Right lobe of liver (tissue), 4 donors: ENCODE measurements around the gene PITPNB.

Experiments used
- POLR2A ChIP-seq: fragments of 450-650 bp; IDR thresholded peaks from one replicate; pipeline ENCODE4 v1.6.1; 2017; ENCODE audit warnings: antibody characterized with exemption, mild to moderate bottlenecking
- TF ChIP-seq, protein P1 (sequence below), 4 donors: fragments of 200-600 bp in 3 of 4; fragments of 450-650 bp in 1 of 4; IDR thresholded peaks; one replicate each; pipeline versions ENCODE4 v1.5.1 to v1.8.0; 2016 to 2022; ENCODE audit warnings: antibody characterized with exemption in 4 of 4, mild to moderate bottlenecking in 2 of 4
- donor health status: DM: no; HTN: no; CAD: no.
- donor health status: DM: no; HTN: no; CAD: no.
- donor health status: DM: no; HTN: yes; CAD: no.

DNA sequence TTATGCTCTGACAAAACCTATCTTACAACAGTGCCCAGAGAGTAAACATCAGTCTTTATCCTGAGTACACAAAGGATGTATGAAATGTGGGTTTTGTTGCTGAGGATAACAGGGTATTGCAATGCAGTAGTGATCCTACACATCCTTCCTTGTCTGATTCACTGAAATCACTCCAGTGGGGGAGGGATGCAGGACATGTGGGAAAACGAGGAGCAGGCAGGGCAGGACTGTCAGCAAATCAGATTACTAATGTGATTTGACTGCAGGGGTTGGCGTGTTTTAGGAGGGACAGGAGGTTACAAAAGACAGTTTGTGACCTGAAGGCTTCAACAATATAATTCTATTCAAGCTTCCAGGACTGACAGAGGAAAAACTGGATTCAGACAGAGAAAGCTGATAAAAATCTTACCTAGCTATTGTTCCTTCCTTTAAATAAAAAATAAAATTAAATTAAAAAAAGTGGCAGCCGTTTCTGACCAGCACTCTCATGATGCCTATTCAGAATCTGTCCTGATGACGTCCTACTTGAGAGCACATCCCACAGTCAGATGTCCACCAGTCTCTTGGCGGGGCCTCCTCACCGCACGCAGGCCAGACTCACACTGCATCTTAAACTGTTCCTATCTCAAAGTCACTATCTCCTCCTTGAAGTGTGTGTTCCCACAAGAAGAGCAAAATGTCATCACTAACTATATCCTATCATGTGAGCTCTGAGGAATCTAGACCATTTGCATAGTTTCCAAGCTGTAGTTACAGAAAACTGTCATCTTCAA is 66.9 kb downstream of the PITPNB start:
- TF ChIP-seq, protein P1, sequence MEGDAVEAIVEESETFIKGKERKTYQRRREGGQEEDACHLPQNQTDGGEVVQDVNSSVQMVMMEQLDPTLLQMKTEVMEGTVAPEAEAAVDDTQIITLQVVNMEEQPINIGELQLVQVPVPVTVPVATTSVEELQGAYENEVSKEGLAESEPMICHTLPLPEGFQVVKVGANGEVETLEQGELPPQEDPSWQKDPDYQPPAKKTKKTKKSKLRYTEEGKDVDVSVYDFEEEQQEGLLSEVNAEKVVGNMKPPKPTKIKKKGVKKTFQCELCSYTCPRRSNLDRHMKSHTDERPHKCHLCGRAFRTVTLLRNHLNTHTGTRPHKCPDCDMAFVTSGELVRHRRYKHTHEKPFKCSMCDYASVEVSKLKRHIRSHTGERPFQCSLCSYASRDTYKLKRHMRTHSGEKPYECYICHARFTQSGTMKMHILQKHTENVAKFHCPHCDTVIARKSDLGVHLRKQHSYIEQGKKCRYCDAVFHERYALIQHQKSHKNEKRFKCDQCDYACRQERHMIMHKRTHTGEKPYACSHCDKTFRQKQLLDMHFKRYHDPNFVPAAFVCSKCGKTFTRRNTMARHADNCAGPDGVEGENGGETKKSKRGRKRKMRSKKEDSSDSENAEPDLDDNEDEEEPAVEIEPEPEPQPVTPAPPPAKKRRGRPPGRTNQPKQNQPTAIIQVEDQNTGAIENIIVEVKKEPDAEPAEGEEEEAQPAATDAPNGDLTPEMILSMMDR (IDR thresholded peaks at IDR 0.05), result no peak
- no peak for TF ChIP-seq POLR2A
